GM12892 (cell line): ENCODE results near the gene MAP3K1.

Experiments
- POLR2A ChIP-seq: IDR thresholded peaks from 2 replicates; pipeline ENCODE4 v1.6.1; 2011; ENCODE audit warnings: low read depth, low read length, control low read depth
- POLR2AphosphoS5 ChIP-seq: IDR thresholded peaks from 2 replicates; pipeline ENCODE4 v1.6.1; 2011; ENCODE audit warnings: low read depth, low read length, control low read depth
- TAF1 ChIP-seq: IDR thresholded peaks from 2 replicates; pipeline ENCODE4 v1.6.1; 2011; ENCODE audit warnings: low read depth, mild to moderate bottlenecking, control low read depth, low read length, borderline replicate concordance

- TF ChIP-seq POLR2A (no peak), POLR2AphosphoS5 (no peak), TAF1 (no peak)
Measured at GRCh38 chr5:56845277-56845676, 29.9 kb downstream of the MAP3K1 start.
